ENCODE data around the gene DHTKD1.

DNA sequence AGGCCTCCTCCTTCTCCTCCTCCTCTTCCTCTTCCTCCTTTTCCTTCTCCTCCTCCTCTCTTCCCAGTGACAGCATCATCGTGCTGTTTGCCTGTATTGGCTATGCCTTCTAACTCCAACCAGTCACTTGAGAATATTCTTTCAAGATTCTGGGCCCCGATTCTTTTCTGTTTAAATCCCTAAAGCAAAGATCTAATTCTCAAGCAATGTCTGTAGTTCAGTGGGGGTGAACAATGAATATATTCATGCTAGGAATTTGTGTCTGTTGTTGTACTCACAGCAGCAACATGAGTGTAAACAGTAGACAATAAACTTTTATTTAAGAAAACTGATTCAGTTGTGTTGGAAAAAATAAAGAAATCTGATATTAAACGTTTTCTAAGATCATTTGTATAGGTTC lies 96.3 kb downstream of the DHTKD1 start:
- no peak for TF ChIP-seq EZH2 (IDR thresholded peaks at IDR 0.05; ENCODE audit: borderline replicate concordance, low read depth, low read length, severe bottlenecking)
- TF ChIP-seq, protein P1, sequence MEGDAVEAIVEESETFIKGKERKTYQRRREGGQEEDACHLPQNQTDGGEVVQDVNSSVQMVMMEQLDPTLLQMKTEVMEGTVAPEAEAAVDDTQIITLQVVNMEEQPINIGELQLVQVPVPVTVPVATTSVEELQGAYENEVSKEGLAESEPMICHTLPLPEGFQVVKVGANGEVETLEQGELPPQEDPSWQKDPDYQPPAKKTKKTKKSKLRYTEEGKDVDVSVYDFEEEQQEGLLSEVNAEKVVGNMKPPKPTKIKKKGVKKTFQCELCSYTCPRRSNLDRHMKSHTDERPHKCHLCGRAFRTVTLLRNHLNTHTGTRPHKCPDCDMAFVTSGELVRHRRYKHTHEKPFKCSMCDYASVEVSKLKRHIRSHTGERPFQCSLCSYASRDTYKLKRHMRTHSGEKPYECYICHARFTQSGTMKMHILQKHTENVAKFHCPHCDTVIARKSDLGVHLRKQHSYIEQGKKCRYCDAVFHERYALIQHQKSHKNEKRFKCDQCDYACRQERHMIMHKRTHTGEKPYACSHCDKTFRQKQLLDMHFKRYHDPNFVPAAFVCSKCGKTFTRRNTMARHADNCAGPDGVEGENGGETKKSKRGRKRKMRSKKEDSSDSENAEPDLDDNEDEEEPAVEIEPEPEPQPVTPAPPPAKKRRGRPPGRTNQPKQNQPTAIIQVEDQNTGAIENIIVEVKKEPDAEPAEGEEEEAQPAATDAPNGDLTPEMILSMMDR (IDR thresholded peaks at IDR 0.05; ENCODE audit: borderline replicate concordance, extremely low read depth, low read length, poor library complexity, severe bottlenecking): no peak

Measured in DND-41 (cell line).